CD4-positive, CD25-positive, alpha-beta regulatory T cell (primary cell): ENCODE measurements around the gene NKD1. TPM values are rescaled to one million over a fixed set of nuclear protein-coding genes. Genes with fewer than 3 reads are reported as not detected.

ENCODE experiments used
- ATAC-seq, 2 donors: fragments of 150-1000 bp; cut with Tn5 transposase; one replicate each; pipeline ENCODE4 v1.10.0; 2021; ENCODE audit warnings: low read depth in 2 of 2, moderate number of reproducible peaks in 2 of 2, moderate library complexity in 1 of 2
- DNase-seq, 3 donors: peaks; one replicate each; pipeline versions ENCODE4 v3.0.0 to v3.0.0-alpha.2; 2012 to 2022; ENCODE audit warnings: mixed read lengths in 1 of 3
- H3K27ac ChIP-seq: one replicate; pipeline ENCODE4 v1.7.0; 2013; ENCODE audit warnings: mild to moderate bottlenecking, low read length; ENCODE audit not compliant: insufficient read depth, poor library complexity, severe bottlenecking
- H3K27me3 ChIP-seq: one replicate; pipeline ENCODE4 v1.7.0; 2013; ENCODE audit warnings: low read length; ENCODE audit not compliant: control insufficient read depth, insufficient read depth
- H3K36me3 ChIP-seq: one replicate; pipeline ENCODE4 v1.7.0; 2013; ENCODE audit warnings: mild to moderate bottlenecking, low read length, moderate library complexity; ENCODE audit not compliant: control insufficient read depth, insufficient read depth
- H3K4me1 ChIP-seq: 2 replicates; pipeline ENCODE4 v1.7.0; 2013; ENCODE audit warnings: mild to moderate bottlenecking, low read length; ENCODE audit not compliant: insufficient read depth, control insufficient read depth, poor library complexity, severe bottlenecking
- H3K4me3 ChIP-seq: one replicate; pipeline ENCODE4 v1.7.0; 2013; ENCODE audit warnings: low read depth, mild to moderate bottlenecking, low read length, moderate library complexity
- H3K9me3 ChIP-seq, 2 experiments: 1 replicate in 1 of 2; 2 replicates in 1 of 2; pipeline ENCODE4 v1.7.0; 2013; ENCODE audit warnings: low read length in 2 of 2, mild to moderate bottlenecking in 1 of 2, moderate library complexity in 1 of 2; ENCODE audit not compliant: control insufficient read depth in 2 of 2
- H3K27ac Mint-ChIP-seq, 3 donors: one replicate each; pipeline ENCODE4 v1.8.0; 2020 to 2022; ENCODE audit warnings: mild to moderate bottlenecking in 3 of 3, mixed read lengths in 3 of 3, moderate library complexity in 2 of 3
- H3K27me3 Mint-ChIP-seq: one replicate; pipeline ENCODE4 v1.8.0; 2022; ENCODE audit warnings: mild to moderate bottlenecking, mixed read lengths
- H3K36me3 Mint-ChIP-seq: one replicate; pipeline ENCODE4 v1.8.0; 2020; ENCODE audit warnings: mixed read lengths
- H3K4me1 Mint-ChIP-seq, 4 donors: one replicate each; pipeline ENCODE4 v1.8.0; 2020 to 2022; ENCODE audit warnings: mixed read lengths in 4 of 4, mild to moderate bottlenecking in 1 of 4
- H3K4me3 Mint-ChIP-seq, 4 donors: one replicate each; pipeline ENCODE4 v1.8.0; 2020 to 2022; ENCODE audit warnings: mild to moderate bottlenecking in 4 of 4, mixed read lengths in 4 of 4, moderate library complexity in 3 of 4
- H3K9me3 Mint-ChIP-seq, 7 donors: one replicate each; pipeline ENCODE4 v1.8.0; 2020 to 2022; ENCODE audit warnings: mixed read lengths in 7 of 7, mild to moderate bottlenecking in 3 of 7, moderate library complexity in 2 of 7
- polyA plus RNA-seq, 4 donors: library from polyadenylated mRNA; unstranded; fragments of 300-500 nt; fragmentation: Illumina TruSeq; gene quantifications; one replicate each; pipeline ENCODE4 v1.2.3, GENCODE V29; 2021
- total RNA-seq: library from RNA; stranded (reverse); gene quantifications from one replicate; pipeline ENCODE4 v1.2.3, GENCODE V29; 2022

The NKD1 gene
- total and polyA plus RNA-seq, 5 donors from 2014 or later = 0.10 to 2.4 (median 0.65) TPM; not detected in 1

DNA sequence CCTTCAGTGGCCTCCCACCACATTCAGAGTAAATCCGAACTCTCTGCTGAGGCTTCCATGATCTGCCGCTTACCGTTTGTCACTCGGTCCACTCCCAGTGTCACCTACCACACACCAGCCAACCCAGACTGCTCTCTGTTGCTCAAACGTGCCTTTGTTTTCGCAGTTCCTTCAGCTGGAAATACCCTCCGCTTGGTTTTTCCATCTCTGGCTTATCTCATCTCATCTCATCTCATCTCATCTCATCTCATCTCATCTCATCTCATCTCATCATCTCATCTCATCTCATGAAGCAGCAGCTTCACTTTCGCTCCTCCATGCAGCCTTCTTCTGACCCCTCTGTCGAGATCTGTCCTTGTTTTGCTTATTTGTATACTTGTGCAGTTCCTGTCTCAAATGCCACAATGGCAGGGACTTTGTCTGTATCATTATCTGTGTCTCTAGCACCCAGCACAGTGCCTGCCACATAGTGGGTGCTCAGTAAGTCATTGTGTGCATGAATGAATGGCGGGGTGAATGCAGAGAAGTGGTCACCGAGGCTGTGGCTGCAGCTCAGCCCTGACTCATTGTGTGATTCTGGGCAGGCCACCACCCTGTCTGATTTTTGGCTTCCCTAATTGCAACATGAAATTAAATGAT lies 136.7 kb downstream of the NKD1 start:
- no peak for DNase-seq
- H3K36me3 ChIP-seq = no peaks in the 10 kb centered on the region
- peaks cover 61% of the 10 kb centered on the region for H3K4me1 ChIP-seq
- ATAC-seq = peak in 1 of 2 donors; percentile 3
- H3K4me1 Mint-ChIP-seq = peaks cover 22 to 70% (median 56%) of the 10 kb centered on the region in 4 donors
- peak overlapping the region; percentile 88 to 99 (median 88) for H3K27ac Mint-ChIP-seq
- peak overlapping the region; percentile 57 to 81 (median 66) for H3K4me3 Mint-ChIP-seq
- peak overlapping the region; percentile 75 for H3K27ac ChIP-seq
- peaks cover 4% of the 10 kb centered on the region for H3K36me3 Mint-ChIP-seq
- H3K9me3 ChIP-seq = no peaks in the 10 kb centered on the region
- H3K27me3 ChIP-seq = no peaks in the 10 kb centered on the region
- no peaks in the 10 kb centered on the region for H3K27me3 Mint-ChIP-seq
- peak overlapping the region; percentile 60 for H3K4me3 ChIP-seq
- H3K9me3 Mint-ChIP-seq = no peaks in the 10 kb centered on the region

DNA sequence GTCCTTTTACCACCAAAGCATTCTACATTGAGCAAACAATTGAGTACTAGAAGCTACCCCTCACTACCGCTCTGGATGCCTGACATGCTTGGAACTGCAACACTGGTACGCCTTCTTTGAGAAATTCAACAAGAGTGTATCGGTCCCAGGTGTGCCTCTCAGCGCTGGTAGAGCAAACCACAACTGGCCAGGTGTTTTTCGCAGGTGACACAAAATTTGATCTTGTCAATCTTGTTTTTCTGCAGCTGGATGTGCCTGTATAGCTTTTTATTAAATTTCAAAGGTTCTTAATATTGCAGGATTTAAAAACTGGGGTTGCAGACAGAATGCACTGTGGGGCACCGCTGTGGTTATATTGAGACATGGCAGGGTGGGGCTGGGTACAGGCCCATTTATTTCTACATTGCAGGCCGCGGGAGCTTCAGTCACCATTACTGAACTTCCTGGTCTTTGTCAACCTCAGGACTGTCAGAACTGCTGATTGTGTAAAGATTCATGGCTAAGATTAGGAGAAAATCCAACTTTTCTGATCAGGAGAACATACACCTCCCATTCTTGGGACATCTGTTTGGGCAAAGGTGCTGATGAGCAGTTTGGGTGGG lies 137.4 kb downstream of the NKD1 start:
- no peak for ATAC-seq
- H3K4me3 ChIP-seq = peak overlapping the region; percentile 60

DNA sequence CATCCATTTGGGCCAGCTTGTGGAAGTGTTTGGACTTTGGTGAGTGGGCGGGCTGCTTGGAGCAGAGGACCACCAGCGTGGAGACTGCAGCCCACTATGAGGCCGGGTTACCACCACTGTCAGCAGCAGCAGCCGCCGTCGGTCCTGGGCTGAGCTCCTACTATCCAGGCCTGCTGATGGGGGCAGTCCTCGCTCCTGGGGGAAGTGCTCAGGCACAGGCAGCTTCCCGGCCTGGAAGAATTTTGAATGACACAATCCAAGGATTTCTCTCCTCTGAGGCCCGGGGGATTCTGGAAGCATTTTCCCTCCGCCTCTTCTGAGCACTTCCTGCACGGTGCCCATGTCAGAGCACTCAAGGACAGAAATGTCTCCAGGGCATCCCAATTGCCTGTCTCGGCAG lies 139.9 kb downstream of the NKD1 start:
- no peaks in the 10 kb centered on the region for H3K36me3 Mint-ChIP-seq
- no peaks in the 10 kb centered on the region for H3K9me3 Mint-ChIP-seq
- Histone ChIP-seq H3K4me3 (no peak overlapping the region), H3K4me1 (peaks cover 37% of the 10 kb centered on the region), H3K36me3 (no peaks in the 10 kb centered on the region), H3K27me3 (no peaks in the 10 kb centered on the region), H3K27ac (no peak overlapping the region), H3K9me3 (no peaks in the 10 kb centered on the region)
- no peak overlapping the region for H3K4me3 Mint-ChIP-seq
- H3K4me1 Mint-ChIP-seq = peaks cover 19 to 57% (median 41%) of the 10 kb centered on the region in 4 donors
- peak overlapping the region in 1 of 3 donors; percentile 10 for H3K27ac Mint-ChIP-seq
- no peak for DNase-seq
- H3K27me3 Mint-ChIP-seq = no peaks in the 10 kb centered on the region
- ATAC-seq = no peak

More for the DNA sequence above, 137.4 kb downstream of the NKD1 start:
- H3K4me1 Mint-ChIP-seq = peaks cover 22 to 65% (median 54%) of the 10 kb centered on the region in 4 donors
- H3K9me3 ChIP-seq = no peaks in the 10 kb centered on the region
- DNase-seq = no peak
- peaks cover 55% of the 10 kb centered on the region for H3K4me1 ChIP-seq
- H3K4me3 Mint-ChIP-seq = peak overlapping the region; percentile 57 to 81 (median 66)
- H3K27ac ChIP-seq = peak overlapping the region; percentile 75
- no peaks in the 10 kb centered on the region for H3K36me3 ChIP-seq
- no peaks in the 10 kb centered on the region for H3K27me3 Mint-ChIP-seq
- H3K27me3 ChIP-seq = no peaks in the 10 kb centered on the region
- peak overlapping the region; percentile 88 to 99 (median 88) for H3K27ac Mint-ChIP-seq
- H3K9me3 Mint-ChIP-seq = no peaks in the 10 kb centered on the region
- H3K36me3 Mint-ChIP-seq = no peaks in the 10 kb centered on the region

DNA sequence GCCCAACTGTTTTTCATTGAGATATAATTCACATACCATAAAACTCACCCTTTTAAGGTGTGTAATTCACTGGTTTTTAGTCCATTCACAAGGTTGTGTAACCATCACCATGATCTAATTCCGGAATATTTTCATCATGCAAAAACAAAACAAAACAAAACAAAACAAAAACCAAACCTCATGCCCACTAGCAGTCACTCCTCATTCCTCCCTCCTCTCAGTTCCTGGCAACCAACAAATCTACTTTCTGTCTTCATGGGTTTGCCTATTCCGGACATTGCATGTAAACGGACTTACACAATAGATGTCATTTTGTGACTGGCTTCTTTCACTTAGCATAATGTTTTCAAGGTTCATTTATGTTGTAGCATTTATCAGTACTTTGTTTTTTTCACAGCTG lies 140.7 kb downstream of the NKD1 start:
- Histone ChIP-seq H3K27me3 (no peaks in the 10 kb centered on the region), H3K36me3 (no peaks in the 10 kb centered on the region), H3K9me3 (no peaks in the 10 kb centered on the region), H3K27ac (no peak overlapping the region), H3K4me3 (no peak overlapping the region), H3K4me1 (peaks cover 37% of the 10 kb centered on the region)
- Mint-ChIP-seq H3K4me1 (peaks cover 15 to 52% (median 34%) of the 10 kb centered on the region in 4 donors), H3K36me3 (no peaks in the 10 kb centered on the region), H3K27ac (peak overlapping the region in 1 of 3 donors; percentile 53), H3K4me3 (peak overlapping the region in 1 of 4 donors; percentile 3), H3K9me3 (no peaks in the 10 kb centered on the region), H3K27me3 (no peaks in the 10 kb centered on the region)
- ATAC-seq (no peak), DNase-seq (no peak)

DNA sequence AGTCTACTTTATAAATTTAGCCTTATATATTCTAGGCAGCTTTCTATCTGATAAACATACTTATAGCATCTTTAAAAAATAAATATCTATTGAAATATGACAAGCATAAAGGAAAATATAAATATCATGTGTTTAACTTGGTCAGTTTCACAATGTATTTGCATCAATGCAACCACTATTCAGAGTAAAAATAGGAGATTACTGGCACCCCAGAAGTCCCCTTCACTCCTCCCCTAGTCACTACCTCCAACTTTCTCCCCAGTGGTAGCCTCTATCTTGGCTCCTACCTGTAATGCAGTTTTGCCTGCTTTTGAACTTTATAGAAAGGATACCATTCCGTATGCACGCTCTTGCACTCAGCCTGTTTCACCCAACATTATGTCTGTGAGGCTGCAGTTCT lies 142.0 kb downstream of the NKD1 start:
- H3K9me3 ChIP-seq = no peaks in the 10 kb centered on the region
- Mint-ChIP-seq H3K27ac (no peak overlapping the region), H3K4me1 (peaks cover 5 to 51% (median 34%) of the 10 kb centered on the region in 4 donors), H3K36me3 (no peaks in the 10 kb centered on the region), H3K4me3 (no peak overlapping the region), H3K9me3 (peaks cover 0 to under 1% (median 0%) of the 10 kb centered on the region in 7 donors), H3K27me3 (no peaks in the 10 kb centered on the region)
- peaks cover 36% of the 10 kb centered on the region for H3K4me1 ChIP-seq
- H3K27ac ChIP-seq = no peak overlapping the region
- no peak for DNase-seq
- H3K27me3 ChIP-seq = no peaks in the 10 kb centered on the region
- no peak for ATAC-seq
- H3K4me3 ChIP-seq = no peak overlapping the region
- H3K36me3 ChIP-seq = no peaks in the 10 kb centered on the region

DNA sequence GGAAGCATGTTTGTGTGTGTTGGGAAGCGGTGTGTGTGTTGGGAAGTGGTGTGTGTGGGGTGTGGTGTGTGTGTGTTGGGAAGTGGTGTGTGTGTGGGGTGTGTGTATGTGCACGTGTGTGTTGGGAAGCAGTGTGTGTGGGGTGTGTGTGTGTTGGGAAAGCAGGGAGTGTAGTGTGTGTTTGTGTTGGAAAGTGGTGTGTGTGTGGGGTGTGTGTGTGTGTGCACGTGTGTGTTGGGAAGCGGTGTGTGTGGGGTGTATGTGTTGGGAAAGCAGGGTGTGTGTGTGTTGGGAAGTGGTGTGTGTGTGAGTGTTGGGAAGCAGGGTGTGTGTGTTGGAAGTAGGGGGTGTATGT lies 144.4 kb downstream of the NKD1 start:
- Mint-ChIP-seq H3K27me3 (no peaks in the 10 kb centered on the region), H3K4me1 (peaks cover 6 to 54% (median 36%) of the 10 kb centered on the region in 4 donors), H3K27ac (no peak overlapping the region), H3K36me3 (no peaks in the 10 kb centered on the region), H3K9me3 (peaks cover 0 to 1% (median 0%) of the 10 kb centered on the region in 7 donors), H3K4me3 (peak overlapping the region in 3 of 4 donors; percentile 73 to 92 (median 76))
- no peak overlapping the region for H3K4me3 ChIP-seq
- H3K4me1 ChIP-seq = peaks cover 42% of the 10 kb centered on the region
- no peak overlapping the region for H3K27ac ChIP-seq
- H3K9me3 ChIP-seq = no peaks in the 10 kb centered on the region
- DNase-seq = no peak
- no peaks in the 10 kb centered on the region for H3K36me3 ChIP-seq
- no peak for ATAC-seq
- H3K27me3 ChIP-seq = no peaks in the 10 kb centered on the region

DNA sequence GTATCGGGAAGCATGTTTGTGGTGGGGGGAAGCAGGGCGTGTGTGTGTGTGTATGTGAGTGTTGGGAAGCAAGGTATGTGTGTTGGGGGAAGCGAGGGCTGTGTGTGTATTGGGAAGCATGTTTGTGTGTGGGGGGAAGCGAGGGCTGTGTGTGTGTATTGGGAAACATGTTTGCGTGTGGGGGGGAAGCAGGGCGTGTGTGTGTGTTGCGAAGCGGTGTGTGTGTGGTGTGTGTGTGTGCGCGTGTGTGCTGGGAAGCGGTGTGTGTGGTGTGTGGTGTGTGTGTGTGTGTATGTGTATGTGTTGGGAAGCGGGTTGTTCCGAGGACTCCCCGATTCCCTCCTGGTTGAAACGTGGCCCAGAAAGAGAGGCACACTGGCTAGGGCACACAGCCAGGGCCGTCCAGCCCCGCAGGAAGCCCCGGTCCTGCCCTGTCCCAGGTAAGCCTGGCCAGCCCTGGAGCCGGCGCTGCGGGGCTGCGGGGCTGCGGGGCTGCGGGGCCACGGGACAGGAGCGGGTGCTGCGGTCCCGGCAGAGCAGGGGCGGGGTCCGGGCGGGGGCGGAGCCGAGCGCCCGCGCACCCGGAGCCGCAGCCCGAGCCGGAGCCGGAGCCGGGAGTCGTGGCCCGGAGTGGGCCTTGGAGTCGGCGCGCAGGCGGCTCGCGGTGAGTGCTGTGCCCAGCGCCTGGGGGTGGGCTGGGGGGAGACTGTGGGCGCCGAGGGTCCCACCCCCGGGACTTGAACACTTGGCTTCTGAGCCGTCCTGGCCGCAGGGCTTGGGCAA lies 145.0 kb downstream of the NKD1 start, which contains the start of gene NOD2:
Gene NOD2, plus strand, starts transcription at position 608 of the 783 bp plus-strand sequence. CDS start 5,890 bp downstream, outside the sequence.
- Mint-ChIP-seq H3K9me3 (peaks cover 0 to 1% (median 0%) of the 10 kb centered on the region in 7 donors), H3K36me3 (no peaks in the 10 kb centered on the region), H3K27me3 (no peaks in the 10 kb centered on the region), H3K27ac (peak within 1 kb of the TSS; percentile 59 to 97 (median 87)), H3K4me3 (peak within 1 kb of the TSS; percentile 79 to 93 (median 85)), H3K4me1 (peaks cover 6 to 58% (median 41%) of the 10 kb centered on the region in 4 donors)
- peak within 1 kb of the TSS; percentile 80 for H3K4me3 ChIP-seq
- no peaks in the 10 kb centered on the region for H3K27me3 ChIP-seq
- peak; percentile 30 to 47 for ATAC-seq
- no peaks in the 10 kb centered on the region for H3K9me3 ChIP-seq
- H3K27ac ChIP-seq = no peak within 1 kb of the TSS
- no peaks in the 10 kb centered on the region for H3K36me3 ChIP-seq
- H3K4me1 ChIP-seq = peaks cover 48% of the 10 kb centered on the region
- peak in 1 of 3 donors; percentile 34 for DNase-seq
